HuH-7.5 (cell line): Measurements from ENCODE around the gene SLC3A2.
"Not testable (repeated sequence)": the region's sequence is repeated elsewhere in the genome, so short reads cannot be mapped to it uniquely, and the experiment has no call there.

Experiments
- DNase-seq: peaks from one replicate; pipeline ENCODE4 v3.0.0; 2011; ENCODE audit warnings: low spot score

Gene SLC3A2

DNA sequence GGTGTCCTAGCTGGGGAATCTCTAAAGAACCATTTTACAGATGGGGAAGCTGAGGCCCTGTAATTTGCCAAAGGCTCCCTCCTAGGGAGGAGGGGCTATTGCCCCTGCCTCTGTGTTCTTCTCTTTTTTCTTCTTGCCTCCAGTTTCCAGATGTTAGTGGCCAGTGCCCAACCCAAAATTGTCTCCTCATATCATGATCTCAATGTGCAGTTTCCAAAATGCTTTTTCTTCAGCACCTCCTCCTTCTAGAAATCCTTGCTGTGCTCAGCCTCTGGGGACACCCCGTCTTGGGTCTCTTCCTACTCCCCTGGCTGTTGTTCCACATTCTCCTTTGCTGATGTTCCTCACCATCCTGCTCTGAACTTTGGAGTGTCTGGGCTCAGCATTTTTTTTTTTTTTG, 50.0 kb downstream of the SLC3A2 start:
- DNase-seq, result no peak

GRCh38 chr11:62931499-62932278, 51.0 kb downstream of the SLC3A2 start:
- DNase-seq, result no peak

GRCh38 chr11:62933285-62933684, 52.6 kb downstream of the SLC3A2 start:
- DNase-seq, result no peak

- DNase-seq, result no peak
Observed at GRCh38 chr11:62933750-62934495, 53.2 kb downstream of the SLC3A2 start.

DNA sequence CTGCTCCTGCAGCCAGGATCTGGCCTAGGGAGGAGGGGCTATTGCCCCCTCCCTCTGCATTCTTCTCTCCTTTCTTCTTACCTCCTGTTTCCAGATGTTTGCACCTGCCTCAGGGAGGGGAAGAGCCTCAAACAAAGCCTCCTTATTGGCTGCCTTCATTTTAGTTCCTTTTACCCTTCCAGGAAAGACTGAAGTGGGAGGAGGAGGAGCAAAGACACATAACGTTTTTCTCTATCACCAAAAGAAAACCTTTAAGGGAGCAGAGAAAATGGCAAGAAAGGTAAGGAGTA, 53.7 kb downstream of the SLC3A2 start:
- no peak for DNase-seq

- not testable (repeated sequence) for DNase-seq
Observed at GRCh38 chr11:62937528-62937927, 56.8 kb downstream of the SLC3A2 start.
